ENCODE measurements around the gene TSC2.

GRCh38 chr16:2009791-2010510, 37.8 kb upstream of the TSC2 start, which contains the start of gene ZNF598:
- TF ChIP-seq POLR2A (IDR thresholded peaks at IDR 0.05), result peak; percentile 77 to 81
- TF ChIP-seq POLR2AphosphoS5 (IDR thresholded peaks at IDR 0.05), result peak in 2 of 3 donors; percentile 12 to 77
